ENCODE results near the gene DDIT3. TPM values are rescaled to one million over a fixed set of nuclear protein-coding genes. Genes with fewer than 3 reads are reported as not detected.
A peak's percentile ranks its signal among the peaks of the same experiment; 100 is the strongest.

Gene DDIT3
- total RNA-seq, 1 experiment from 2014 or later, result 14.1 TPM

- H2BK120ac ChIP-seq (ENCODE audit: low read depth, low read length, poor library complexity, severe bottlenecking), result no peak overlapping the region
- no peak overlapping the region for H2BK12ac ChIP-seq (ENCODE audit: insufficient read length, low read depth, low read length)
- Mint-ChIP-seq H3K4me1 (peaks cover 15 to 22% of the 10 kb centered on the region in 2 experiments), H3K9me3 (no peaks in the 10 kb centered on the region), H3K36me3 (ENCODE audit: insufficient read depth in 1 of 3, low read depth in 3 of 3) (peaks cover 5 to 48% (median 41%) of the 10 kb centered on the region in 3 experiments), H3K27ac (peak overlapping the region in 2 of 3 experiments; percentile 36 to 43; a peak in 1 of 7 replicates), H3K27me3 (ENCODE audit: low read depth) (no peaks in the 10 kb centered on the region), H3K4me3 (no peak overlapping the region)
- H3K23ac ChIP-seq (ENCODE audit: insufficient read length, low read depth, low read length), result no peak overlapping the region
- no peak overlapping the region for H2AK5ac ChIP-seq (ENCODE audit: insufficient read length, low read length)
- DNase-seq, result no peak
- WGBS (ENCODE audit: extremely low coverage, insufficient read length, low lambda C conversion rate), result no CpG with 5 or more reads among the region's 2 CpGs
- no peaks in the 10 kb centered on the region; the same call in 1 of the 2 replicates for H3K79me2 ChIP-seq (ENCODE audit: insufficient read depth, low read length)
- no peaks in the 10 kb centered on the region for H3K23me2 ChIP-seq (ENCODE audit: insufficient read length, low read depth, low read length, poor library complexity, severe bottlenecking)
- no peak overlapping the region for H3K56ac ChIP-seq (ENCODE audit: insufficient read length, low read depth, low read length)
- H3K79me1 ChIP-seq (ENCODE audit: insufficient read depth, low read depth, low read length, poor library complexity, severe bottlenecking), result peaks cover 8% of the 10 kb centered on the region
- H4K5ac ChIP-seq (ENCODE audit: insufficient read length, low read depth, low read length), result no peak overlapping the region
- peaks cover 3% of the 10 kb centered on the region for H3K4me1 ChIP-seq (ENCODE audit: insufficient read depth, low read length)
- H2BK20ac ChIP-seq (ENCODE audit: low read depth, low read length, poor library complexity, severe bottlenecking), result no peak overlapping the region
- no peak for TF ChIP-seq CTCF (conservative IDR thresholded peaks at IDR 0.05)
- H3K18ac ChIP-seq (ENCODE audit: insufficient read length, low read depth, low read length), result no peak overlapping the region
- no peak overlapping the region for H3T11ph ChIP-seq (ENCODE audit: low read length)
- H3K9ac ChIP-seq (ENCODE audit: extremely low read depth, insufficient read length, low read length), result no peak overlapping the region
- H4K20me1 ChIP-seq (ENCODE audit: control insufficient read depth, insufficient read depth, insufficient read length), result no peaks in the 10 kb centered on the region
- H4K8ac ChIP-seq (replicated peaks; ENCODE audit: insufficient read length, low read depth, low read length), result no peak overlapping the region
- no peaks in the 10 kb centered on the region for H3K9me3 ChIP-seq (ENCODE audit: control insufficient read depth, low read depth, low read length)
- no peak overlapping the region for H2BK5ac ChIP-seq (ENCODE audit: insufficient read length, low read length)
- H2AFZ ChIP-seq (ENCODE audit: low read length), result no peak overlapping the region
- H3K27ac ChIP-seq (ENCODE audit: insufficient read length, low read depth, low read length), result no peak overlapping the region
- H4K91ac ChIP-seq (ENCODE audit: insufficient read length, low read depth, low read length), result no peak overlapping the region
- no peak overlapping the region for H2BK15ac ChIP-seq (ENCODE audit: low read depth, low read length)
- no peaks in the 10 kb centered on the region for H3K27me3 ChIP-seq (ENCODE audit: insufficient read depth, low read length)
- no peak overlapping the region for H3K4ac ChIP-seq (ENCODE audit: low read depth, low read length)
- H3K14ac ChIP-seq (ENCODE audit: insufficient read depth, low read length), result no peak overlapping the region
- H3K4me2 ChIP-seq (ENCODE audit: insufficient read depth, insufficient read length, low read length), result no peak overlapping the region
Measured at GRCh38 chr12:57541001-57541400, 20.7 kb upstream of the DDIT3 start.

Measured in H9 (cell line).